NCI-H2227 treated with DMSO at 0.1 percent for 48 hours (cell line): ENCODE data around the gene LRRC49.

Experiments
- DNase-seq: peaks from one replicate; lab custom pipeline; 2025; lab: John Stamatoyannopoulos, UW

The LRRC49 gene

DNA sequence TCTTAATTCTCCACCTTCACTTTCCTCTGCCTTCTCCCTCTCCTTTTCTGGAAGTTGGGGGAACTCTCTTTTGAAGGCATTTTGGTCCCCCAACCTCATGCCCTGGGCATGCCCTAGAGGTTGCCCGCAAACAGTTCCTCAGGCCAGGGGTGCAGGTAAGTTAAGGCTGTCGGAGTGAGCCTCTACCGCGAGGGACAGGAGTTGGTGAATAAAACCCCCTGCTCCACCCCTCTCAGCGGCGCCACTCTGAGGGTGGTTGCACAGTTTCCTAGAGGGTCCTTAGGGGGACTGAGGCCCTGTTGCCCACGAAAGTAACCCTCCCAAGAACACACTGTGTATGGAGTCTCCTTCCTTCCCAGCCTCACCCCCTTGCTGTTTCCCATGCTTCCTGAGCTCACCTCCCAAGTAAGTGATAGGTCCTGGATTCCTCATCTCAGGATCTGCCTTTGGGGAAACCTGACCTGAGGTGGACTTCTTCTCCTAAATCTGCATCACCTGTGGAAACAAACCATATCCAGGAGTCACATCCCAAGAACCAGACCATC is 199.5 kb downstream of the LRRC49 start:
- DNase-seq = no peak

DNA sequence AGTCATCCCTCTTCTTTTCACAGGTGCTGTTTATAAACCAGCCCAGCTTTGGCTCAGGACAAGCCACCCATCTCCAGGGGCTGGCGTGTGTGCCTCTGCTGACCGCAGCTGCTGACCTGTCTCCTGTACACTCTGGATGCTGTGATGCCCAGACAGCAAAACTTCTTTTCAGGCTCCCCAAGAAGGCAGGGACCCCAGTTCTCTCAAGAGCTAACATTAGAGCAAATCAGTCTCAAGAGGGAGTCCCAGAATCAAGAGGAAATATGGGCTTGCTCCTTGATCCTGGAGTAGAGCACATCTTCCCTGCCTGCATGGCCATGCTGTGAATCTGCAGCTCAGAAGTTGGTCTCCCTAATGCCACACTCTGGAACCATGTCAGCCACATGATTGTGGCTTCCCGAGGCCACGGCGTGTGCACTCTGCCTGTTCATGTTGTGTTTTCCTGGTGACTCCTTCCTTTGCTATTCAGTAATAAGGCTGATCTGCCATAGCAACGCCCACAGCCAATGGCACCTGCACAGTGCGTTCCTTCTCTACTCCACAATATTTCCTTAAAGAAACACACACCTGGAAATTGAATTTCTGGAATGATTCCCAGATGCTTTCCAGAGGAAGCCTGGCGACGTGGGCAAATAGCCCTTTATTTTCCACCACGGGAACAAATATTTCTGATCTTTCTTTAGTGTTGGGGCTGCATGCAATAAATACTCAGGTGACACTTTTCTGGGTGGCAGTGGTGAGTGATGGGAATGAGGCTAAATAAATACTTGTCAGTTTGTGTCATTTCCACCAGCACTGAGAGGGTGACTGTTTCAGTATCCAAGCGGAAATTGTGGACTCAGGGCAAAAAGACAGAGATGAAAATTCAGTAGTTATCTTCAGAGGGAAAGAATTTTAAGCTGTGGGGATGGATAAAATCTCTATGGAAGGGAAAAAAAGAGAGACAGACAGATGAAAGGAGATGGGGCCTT is 200.7 kb downstream of the LRRC49 start:
- DNase-seq = no peak

DNA sequence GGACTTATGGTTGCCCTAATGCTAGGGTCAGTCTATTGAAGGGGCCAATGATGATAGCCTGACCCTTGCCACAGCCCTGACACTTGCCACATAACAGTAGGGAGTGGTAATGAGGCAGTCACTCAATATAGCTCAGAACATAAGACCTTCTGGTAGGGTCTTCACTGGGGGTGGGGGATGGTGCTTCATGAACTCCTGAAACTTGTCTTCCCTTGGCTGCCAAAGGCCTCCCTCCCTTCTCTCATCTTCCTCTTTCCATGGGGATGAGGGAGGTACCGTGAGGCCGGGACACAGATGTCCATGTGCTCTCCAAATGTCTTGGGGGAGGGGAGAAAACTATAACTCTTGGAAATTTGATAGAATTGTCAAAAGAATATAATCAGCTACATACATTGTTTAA is 201.5 kb downstream of the LRRC49 start:
- DNase-seq = no peak

DNA sequence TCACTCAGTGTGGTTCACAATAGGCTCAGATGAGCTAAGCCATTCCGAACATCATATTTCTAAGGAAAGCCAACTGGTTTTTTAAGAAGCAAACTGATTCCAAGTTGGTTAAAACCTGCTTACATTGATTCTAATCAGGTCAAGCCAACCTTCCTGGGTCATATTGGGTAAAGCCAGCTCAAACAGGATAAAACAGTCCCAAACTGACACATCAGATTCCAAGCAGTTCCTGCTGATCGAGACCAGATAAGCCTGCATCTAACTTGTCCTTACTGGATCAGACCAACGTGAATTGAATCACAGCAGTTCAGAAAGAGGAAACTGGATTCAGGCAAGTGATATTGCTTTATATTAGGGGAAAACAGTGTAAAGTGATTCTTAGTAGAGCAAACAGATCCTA is 204.1 kb downstream of the LRRC49 start:
- DNase-seq = no peak

DNA sequence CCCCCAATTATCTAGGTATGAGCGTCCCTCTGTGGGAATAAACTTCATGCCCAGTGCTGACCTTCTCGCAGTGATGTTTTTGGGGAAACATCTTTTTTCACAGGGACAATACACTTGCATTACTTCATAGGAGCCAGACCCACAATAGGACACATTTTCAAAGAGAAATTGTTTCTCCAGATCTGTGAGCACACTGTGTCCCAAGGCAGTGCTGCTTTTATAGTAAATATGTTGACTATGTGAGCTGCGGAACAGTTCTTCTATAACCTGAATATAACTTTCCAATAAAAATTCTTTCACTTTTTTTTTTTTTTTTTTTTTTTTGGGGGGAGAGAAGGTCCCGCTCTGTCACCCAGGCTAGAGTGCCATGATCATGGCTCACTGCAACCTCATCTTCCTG is 205.3 kb downstream of the LRRC49 start:
- no peak for DNase-seq

DNA sequence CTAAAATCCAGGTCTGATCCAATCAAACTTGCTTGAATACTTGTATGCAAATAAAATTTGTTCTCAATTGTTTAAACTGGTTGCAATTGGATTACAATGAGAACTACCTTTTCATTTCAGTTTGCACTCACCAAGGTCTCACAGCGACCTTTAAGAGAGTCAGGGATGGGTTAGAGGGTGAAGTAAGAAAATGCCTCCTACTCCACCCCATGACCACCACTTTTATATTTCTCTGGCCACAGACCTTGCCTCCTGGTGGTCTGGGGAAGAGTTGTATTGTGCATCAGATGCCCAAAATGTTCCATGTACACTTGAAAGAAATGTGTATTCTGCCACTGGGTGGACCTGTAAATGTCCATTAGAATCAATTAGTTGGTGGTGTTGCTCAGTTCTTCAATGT is 206.3 kb downstream of the LRRC49 start:
- DNase-seq = no peak
